Left lung (tissue), 10 donors: Measurements from ENCODE around the gene NIN. TPM values are rescaled to one million over a fixed set of nuclear protein-coding genes. Genes with fewer than 3 reads are reported as not detected.

Experiments
- ATAC-seq: fragments of 200-7000 bp; cut with Tn5 transposase; one replicate; pipeline ENCODE4 v1.9.1; 2020; ENCODE audit warnings: moderate library complexity
- DNase-seq, 4 donors: peaks; one replicate each; pipeline ENCODE4 v3.0.0-alpha.2; 2013 to 2020
- H3K27ac ChIP-seq, 2 donors: fragments of 200-600 bp; sonication (generic) in 1 of 2; one replicate each; pipeline versions ENCODE4 v1.5.0 to v1.8.0; 2020 to 2021
- H3K27me3 ChIP-seq, 2 donors: fragments of 200-600 bp; sonication (generic) in 1 of 2; one replicate each; pipeline versions ENCODE4 v1.5.0 to v1.8.0; 2020 to 2021
- H3K36me3 ChIP-seq, 2 donors: fragments of 200-600 bp; sonication (generic) in 1 of 2; one replicate each; pipeline versions ENCODE4 v1.5.0 to v1.8.0; 2020 to 2021
- H3K4me1 ChIP-seq, 2 donors: fragments of 200-600 bp; one replicate each; pipeline ENCODE4 v1.8.0; 2021
- H3K4me3 ChIP-seq, 2 donors: fragments of 200-600 bp; sonication (generic) in 1 of 2; one replicate each; pipeline versions ENCODE4 v1.5.0 to v1.8.0; 2020 to 2021; ENCODE audit warnings: mild to moderate bottlenecking in 1 of 2
- H3K9me3 ChIP-seq, 2 donors: fragments of 200-600 bp; sonication (generic) in 1 of 2; one replicate each; pipeline versions ENCODE4 v1.5.0 to v1.8.0; 2020 to 2021
- intact Hi-C, 2 donors: fragments of 100-400 bp; cut with DNase I; formaldehyde crosslinking; loops; one replicate each; pipeline versions ENCODE4 v1.11.2 to v1.14.2; 2022
- polyA plus RNA-seq, 6 donors: library from polyadenylated mRNA; unstranded; fragments of 120-200 nt; gene quantifications; one replicate each; pipeline ENCODE4 v1.2.1, GENCODE V29; 2013; ENCODE audit not compliant: insufficient read length in 6 of 6
- total RNA-seq, 2 donors: library from RNA; stranded (reverse); fragmentation: NEBNext Ultra II Directional; extraction: Animal tissue kit (Norgen Biotek cat#: 25700); gene quantifications; one replicate each; pipeline ENCODE4 v1.2.1, GENCODE V29; 2021
- TF ChIP-seq, protein P1 (sequence below), 2 donors: fragments of 200-600 bp; sonication (generic) in 1 of 2; IDR thresholded peaks; one replicate each; pipeline versions ENCODE4 v1.5.0 to v1.8.0; 2021; ENCODE audit warnings: antibody characterized with exemption in 2 of 2
- donor health status: DM: no; HTN: yes; CAD: no.
- donor health status: DM: no; HTN: no; CAD: no.

NIN gene
- total and polyA plus RNA-seq, 8 donors = 25.2 to 49.6 (median 29.5) TPM

DNA sequence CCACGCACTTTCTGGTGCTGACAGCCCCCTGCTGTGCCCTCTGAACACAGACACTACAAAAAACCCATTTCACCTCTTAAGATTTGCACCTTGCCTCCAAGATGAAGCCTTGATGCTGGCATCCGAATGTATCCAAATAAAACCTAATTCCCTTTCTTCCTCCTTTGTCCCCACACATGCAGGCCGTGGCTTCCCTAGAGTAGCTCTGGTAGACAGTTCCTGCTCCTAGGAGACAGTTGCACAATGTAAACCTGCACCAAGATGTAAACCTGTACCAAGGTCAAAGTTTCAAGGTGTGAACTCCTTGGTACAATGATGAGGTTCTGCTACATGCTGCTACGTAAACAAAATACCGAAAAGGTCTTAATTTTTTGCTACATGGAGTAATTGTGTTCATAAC, 40.3 kb upstream of the NIN start:
- peaks cover 21 to 33% of the 10 kb centered on the region in 2 donors for H3K27me3 ChIP-seq
- no peaks in the 10 kb centered on the region for H3K9me3 ChIP-seq
- H3K4me3 ChIP-seq = no peak overlapping the region
- intact Hi-C loops = no loop called here
- TF ChIP-seq, protein P1, sequence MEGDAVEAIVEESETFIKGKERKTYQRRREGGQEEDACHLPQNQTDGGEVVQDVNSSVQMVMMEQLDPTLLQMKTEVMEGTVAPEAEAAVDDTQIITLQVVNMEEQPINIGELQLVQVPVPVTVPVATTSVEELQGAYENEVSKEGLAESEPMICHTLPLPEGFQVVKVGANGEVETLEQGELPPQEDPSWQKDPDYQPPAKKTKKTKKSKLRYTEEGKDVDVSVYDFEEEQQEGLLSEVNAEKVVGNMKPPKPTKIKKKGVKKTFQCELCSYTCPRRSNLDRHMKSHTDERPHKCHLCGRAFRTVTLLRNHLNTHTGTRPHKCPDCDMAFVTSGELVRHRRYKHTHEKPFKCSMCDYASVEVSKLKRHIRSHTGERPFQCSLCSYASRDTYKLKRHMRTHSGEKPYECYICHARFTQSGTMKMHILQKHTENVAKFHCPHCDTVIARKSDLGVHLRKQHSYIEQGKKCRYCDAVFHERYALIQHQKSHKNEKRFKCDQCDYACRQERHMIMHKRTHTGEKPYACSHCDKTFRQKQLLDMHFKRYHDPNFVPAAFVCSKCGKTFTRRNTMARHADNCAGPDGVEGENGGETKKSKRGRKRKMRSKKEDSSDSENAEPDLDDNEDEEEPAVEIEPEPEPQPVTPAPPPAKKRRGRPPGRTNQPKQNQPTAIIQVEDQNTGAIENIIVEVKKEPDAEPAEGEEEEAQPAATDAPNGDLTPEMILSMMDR (IDR thresholded peaks at IDR 0.05) = no peak
- H3K36me3 ChIP-seq = no peaks in the 10 kb centered on the region
- no peak for ATAC-seq
- H3K4me1 ChIP-seq = peaks cover 0 to 10% of the 10 kb centered on the region in 2 donors
- H3K27ac ChIP-seq = no peak overlapping the region
- no peak for DNase-seq

DNA sequence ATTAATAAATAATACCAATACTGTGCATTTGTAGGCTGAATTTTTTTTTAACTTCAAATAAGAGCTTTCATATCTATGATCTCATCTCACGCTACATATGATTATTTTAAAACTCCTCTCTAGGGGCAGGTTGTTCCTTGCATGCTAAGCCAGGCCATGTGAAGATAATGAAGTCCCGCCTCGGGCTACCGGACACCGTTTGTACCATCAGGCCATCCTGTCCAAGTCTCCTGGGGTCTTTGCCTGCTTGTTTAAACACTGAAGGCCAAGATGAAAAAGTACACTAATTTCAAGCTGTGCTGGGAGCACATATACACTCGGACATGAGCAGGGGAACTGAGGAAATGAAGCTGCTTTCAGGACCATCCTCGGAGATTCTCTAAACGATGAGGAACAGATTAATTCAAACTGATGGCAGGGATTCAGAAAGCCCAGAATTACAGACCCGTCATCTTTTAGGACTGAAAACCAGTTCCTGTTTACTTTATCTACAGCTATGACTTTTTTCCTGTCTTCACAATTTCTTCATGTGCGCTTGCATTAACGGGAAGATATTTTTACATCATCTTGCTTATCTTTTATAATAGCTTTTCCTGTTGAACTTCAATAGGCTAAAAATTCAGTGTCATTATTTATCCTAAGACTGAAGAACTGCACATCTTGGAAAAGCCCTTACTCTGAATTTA, 34.6 kb upstream of the NIN start:
- no peak overlapping the region for H3K4me3 ChIP-seq
- no peak for DNase-seq
- peak overlapping the region in 1 of 2 donors; percentile 64 for H3K27ac ChIP-seq
- peaks cover 0 to 7% of the 10 kb centered on the region in 2 donors for H3K27me3 ChIP-seq
- TF ChIP-seq, protein P1 (IDR thresholded peaks at IDR 0.05) = no peak
- intact Hi-C loops = loop anchor here in 1 of 2 donors (10.0 kb wide), 1 partner anchor 71 kb away; no protein-coding TSS in a partner anchor
- no peaks in the 10 kb centered on the region for H3K36me3 ChIP-seq
- H3K4me1 ChIP-seq = peaks cover 0 to 20% of the 10 kb centered on the region in 2 donors
- H3K9me3 ChIP-seq = no peaks in the 10 kb centered on the region
- no peak for ATAC-seq

DNA sequence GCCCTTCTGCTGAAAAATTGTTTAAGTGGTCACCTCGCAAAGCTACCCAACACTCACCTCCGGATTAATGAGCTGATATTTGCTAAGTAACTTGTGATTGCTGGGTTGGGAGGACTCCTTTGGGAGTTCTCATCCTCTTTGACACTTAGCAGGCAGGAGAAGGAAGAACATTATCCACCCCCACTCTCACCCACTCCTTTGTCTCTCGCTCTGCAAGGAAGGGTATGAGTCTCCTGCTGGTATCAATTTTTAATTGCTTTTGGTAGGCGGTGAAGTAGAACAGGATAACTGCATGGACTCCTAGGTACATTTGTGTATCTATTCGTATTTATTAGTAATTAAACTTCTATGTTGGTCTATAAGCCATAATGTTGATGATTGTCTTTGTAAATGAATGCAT, 34.0 kb upstream of the NIN start:
- H3K4me3 ChIP-seq = no peak overlapping the region
- no peaks in the 10 kb centered on the region for H3K36me3 ChIP-seq
- ATAC-seq (no peak), DNase-seq (no peak)
- no peak overlapping the region for H3K27ac ChIP-seq
- TF ChIP-seq, protein P1 (IDR thresholded peaks at IDR 0.05) = no peak
- H3K9me3 ChIP-seq = no peaks in the 10 kb centered on the region
- intact Hi-C loops = loop anchor here in 1 of 2 donors (10.0 kb wide), 1 partner anchor 70 kb away; no protein-coding TSS in a partner anchor
- H3K27me3 ChIP-seq = peaks cover 0 to 1% of the 10 kb centered on the region in 2 donors
- H3K4me1 ChIP-seq = peaks cover 0 to 20% of the 10 kb centered on the region in 2 donors

DNA sequence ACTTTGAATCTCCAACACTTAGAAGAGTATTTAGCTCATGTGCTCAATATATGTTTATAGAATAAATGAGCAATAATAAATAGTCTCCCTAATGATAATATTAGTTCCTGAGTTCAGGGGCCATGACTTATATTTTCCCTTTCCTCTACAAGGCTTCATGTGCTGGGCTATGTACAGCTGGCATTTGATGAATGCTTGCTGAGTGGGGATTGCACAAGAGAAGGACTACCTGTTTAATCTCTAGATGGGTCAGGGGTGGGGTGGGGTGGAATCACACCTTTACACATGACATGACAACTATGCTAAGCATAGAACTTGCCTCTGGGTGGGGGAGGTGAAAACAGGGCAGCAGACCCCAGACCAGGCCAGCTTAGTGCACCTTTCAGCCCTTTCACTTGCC, 33.3 kb upstream of the NIN start:
- no peak overlapping the region for H3K27ac ChIP-seq
- no peaks in the 10 kb centered on the region for H3K9me3 ChIP-seq
- no peak overlapping the region for H3K4me3 ChIP-seq
- ATAC-seq (no peak), DNase-seq (no peak)
- intact Hi-C loops = loop anchor here in 1 of 2 donors (10.0 kb wide), 1 partner anchor 69 kb away; no protein-coding TSS in a partner anchor
- no peaks in the 10 kb centered on the region for H3K36me3 ChIP-seq
- H3K4me1 ChIP-seq = peaks cover 4 to 27% of the 10 kb centered on the region in 2 donors
- TF ChIP-seq, protein P1 (IDR thresholded peaks at IDR 0.05) = no peak
- no peaks in the 10 kb centered on the region for H3K27me3 ChIP-seq

DNA sequence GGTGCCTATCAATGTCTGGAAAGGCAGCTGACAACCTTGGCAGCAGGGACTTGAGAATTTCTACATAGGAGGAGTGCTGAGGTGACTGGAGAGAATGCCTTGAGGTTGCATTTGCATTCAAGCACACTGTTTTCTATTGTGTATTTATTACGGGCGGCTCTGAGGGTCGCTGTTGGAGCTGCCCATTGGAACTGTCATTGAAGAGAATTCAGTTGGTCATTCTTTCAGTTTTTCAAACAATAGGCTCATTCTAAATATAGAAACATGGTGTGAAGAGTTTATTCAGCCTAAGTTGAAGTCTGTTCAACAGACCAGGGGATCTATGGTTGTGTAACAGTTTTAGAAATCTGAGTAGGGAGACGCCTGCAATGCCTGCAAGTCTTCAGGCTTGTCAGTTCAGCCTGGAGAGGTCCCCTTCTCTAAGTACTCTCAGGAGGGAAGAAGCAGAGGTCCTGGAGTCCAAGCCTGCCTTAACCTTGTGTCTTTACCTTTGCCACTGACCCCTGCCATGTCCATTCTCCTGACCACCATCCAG, 31.1 kb upstream of the NIN start:
- no peak overlapping the region for H3K4me3 ChIP-seq
- H3K36me3 ChIP-seq = no peaks in the 10 kb centered on the region
- H3K27ac ChIP-seq = no peak overlapping the region
- intact Hi-C loops = loop anchor here in 1 of 2 donors (10.0 kb wide), 1 partner anchor 67 kb away; no protein-coding TSS in a partner anchor
- ATAC-seq (no peak), DNase-seq (no peak)
- H3K9me3 ChIP-seq = no peaks in the 10 kb centered on the region
- TF ChIP-seq, protein P1 (IDR thresholded peaks at IDR 0.05) = no peak
- H3K27me3 ChIP-seq = no peaks in the 10 kb centered on the region
- H3K4me1 ChIP-seq = peaks cover 5 to 28% of the 10 kb centered on the region in 2 donors
